IMR-90 (cell line): ENCODE data around the gene FAM78B. TPM values are rescaled to one million over a fixed set of nuclear protein-coding genes. Genes with fewer than 3 reads are reported as not detected.

Experiments used
- ATAC-seq: fragments of 200-7000 bp; cut with Tn5 transposase; 2 replicates; pipeline ENCODE4 v1.9.1; 2020; ENCODE audit warnings: low read depth, mild to moderate bottlenecking, moderate library complexity
- BruUV-seq: library from RNA; stranded (reverse); fragments of 400-500 nt; replicated peaks from 2 replicates; lab custom pipeline; 2021; lab: Mats Ljungman, UMichigan
- CTCF ChIA-PET: fragments of 300-600 bp; formaldehyde crosslinking; extraction: SDS; loops from one replicate; lab custom pipeline; 2021; ENCODE audit warnings: antibody characterized with exemption; lab: Yijun Ruan, JAX
- POLR2A ChIA-PET: fragments of 300-600 bp; sonication (Branson Sonifier 250); formaldehyde crosslinking; loops from one replicate; lab custom pipeline; 2022; ENCODE audit warnings: antibody characterized with exemption; ENCODE audit not compliant: unreplicated experiment; lab: Charles Lee
- DNase-seq: peaks from one replicate; pipeline ENCODE4 v3.0.0; 2013
- H2AFZ ChIP-seq: replicated peaks from 2 replicates; pipeline ENCODE3; 2013; ENCODE audit warnings: low read length, mild to moderate bottlenecking; ENCODE audit not compliant: poor library complexity
- H2AK5ac ChIP-seq: 2 replicates; pipeline ENCODE4 v1.6.1; 2013; ENCODE audit warnings: low read depth, low read length, inconsistent platforms
- H2AK9ac ChIP-seq: replicated peaks from 2 replicates; pipeline ENCODE3; 2013; ENCODE audit warnings: mild to moderate bottlenecking, low read depth, low read length, moderate library complexity; ENCODE audit not compliant: poor library complexity
- H2BK120ac ChIP-seq: 2 replicates; pipeline ENCODE4 v1.6.1; 2013; ENCODE audit warnings: low read depth, low read length, inconsistent platforms
- H2BK15ac ChIP-seq: 3 replicates; pipeline ENCODE4 v1.6.1; 2013; ENCODE audit warnings: low read depth, low read length, inconsistent platforms
- H2BK20ac ChIP-seq: 2 replicates; pipeline ENCODE4 v1.6.1; 2013; ENCODE audit warnings: low read depth, mild to moderate bottlenecking, inconsistent platforms, low read length, moderate library complexity
- H2BK5ac ChIP-seq: 2 replicates; pipeline ENCODE4 v1.6.1; 2013; ENCODE audit warnings: mild to moderate bottlenecking, low read depth, low read length, inconsistent platforms; ENCODE audit not compliant: poor library complexity, severe bottlenecking
- H3K14ac ChIP-seq: replicated peaks from 2 replicates; pipeline ENCODE4 v1.6.1; 2013; ENCODE audit warnings: low read depth, low read length, inconsistent platforms
- H3K18ac ChIP-seq: 2 replicates; pipeline ENCODE4 v1.6.1; 2013; ENCODE audit warnings: low read depth, low read length, control low read depth
- H3K23ac ChIP-seq: 2 replicates; pipeline ENCODE4 v1.6.1; 2013; ENCODE audit warnings: low read depth, low read length, inconsistent platforms
- H3K27ac ChIP-seq: 2 replicates; pipeline ENCODE4 v1.5.1; 2013; ENCODE audit warnings: mild to moderate bottlenecking, control low read depth, low read length; ENCODE audit not compliant: insufficient read depth
- H3K27me3 ChIP-seq: 2 replicates; pipeline ENCODE4 v1.6.1; 2013; ENCODE audit warnings: low read length; ENCODE audit not compliant: control insufficient read depth, insufficient read depth
- H3K36me3 ChIP-seq: 2 replicates; pipeline ENCODE4 v1.6.1; 2013; ENCODE audit warnings: low read length, mixed read lengths; ENCODE audit not compliant: control insufficient read depth, insufficient read depth
- H3K4ac ChIP-seq: 2 replicates; pipeline ENCODE4 v1.6.1; 2013; ENCODE audit warnings: low read depth, low read length, inconsistent platforms
- H3K4me1 ChIP-seq: 2 replicates; pipeline ENCODE4 v1.6.1; 2013; ENCODE audit warnings: low read length, mixed read lengths; ENCODE audit not compliant: control insufficient read depth, insufficient read depth
- H3K4me2 ChIP-seq: 2 replicates; pipeline ENCODE4 v1.6.1; 2013; ENCODE audit warnings: low read depth, mild to moderate bottlenecking, control low read depth, low read length, moderate library complexity
- H3K4me3 ChIP-seq: 2 replicates; pipeline ENCODE4 v1.5.1; 2013; ENCODE audit warnings: low read depth, mild to moderate bottlenecking, control low read depth, low read length, moderate library complexity; ENCODE audit not compliant: insufficient read depth
- H3K56ac ChIP-seq: 2 replicates; pipeline ENCODE4 v1.6.1; 2013; ENCODE audit warnings: low read length, inconsistent platforms; ENCODE audit not compliant: insufficient read depth; ENCODE audit errors: extremely low read depth
- H3K79me1 ChIP-seq, 2 experiments: 2 replicates each; pipeline ENCODE4 v1.6.1; 2013; ENCODE audit warnings: low read length in 2 of 2, inconsistent platforms in 1 of 2, low read depth in 1 of 2
- H3K9ac ChIP-seq: 2 replicates; pipeline ENCODE4 v1.6.1; 2013; ENCODE audit warnings: low read depth, low read length, control low read depth
- H3K9me1 ChIP-seq: 2 replicates; pipeline ENCODE4 v1.6.1; 2013; ENCODE audit warnings: low read length, inconsistent platforms; ENCODE audit not compliant: insufficient read depth
- H3K9me3 ChIP-seq: 2 replicates; pipeline ENCODE4 v1.6.1; 2013; ENCODE audit warnings: low read length; ENCODE audit not compliant: control insufficient read depth, insufficient read depth
- H4K20me1 ChIP-seq: 2 replicates; pipeline ENCODE4 v1.6.1; 2013; ENCODE audit warnings: low read length, inconsistent platforms; ENCODE audit not compliant: insufficient read depth
- H4K5ac ChIP-seq: 2 replicates; pipeline ENCODE4 v1.6.1; 2013; ENCODE audit warnings: mild to moderate bottlenecking, low read depth, low read length, control low read depth
- H4K8ac ChIP-seq, 2 experiments: 2 replicates each; pipeline ENCODE4 v1.6.1; 2013; ENCODE audit warnings: low read depth in 2 of 2, low read length in 2 of 2, control low read depth in 1 of 2, inconsistent platforms in 1 of 2
- H4K91ac ChIP-seq: 2 replicates; pipeline ENCODE4 v1.6.1; 2013; ENCODE audit warnings: low read depth, low read length, inconsistent platforms; ENCODE audit not compliant: insufficient read depth
- CHD1 ChIP-seq: IDR thresholded peaks from 2 replicates; pipeline ENCODE4 v1.6.1; 2012; ENCODE audit warnings: low read depth, low read length, improper control_type of control experiment
- ELK1 ChIP-seq: fragments of 150-350 bp; IDR thresholded peaks from 2 replicates; pipeline ENCODE4 v1.6.1; 2016; ENCODE audit warnings: low read depth, mild to moderate bottlenecking, low read length, moderate library complexity, borderline replicate concordance
- FOS ChIP-seq: fragments of 150-350 bp; IDR thresholded peaks from 2 replicates; pipeline ENCODE4 v1.6.1; 2016; ENCODE audit warnings: low read depth, low read length
- MAFK ChIP-seq: IDR thresholded peaks from 2 replicates; pipeline ENCODE4 v1.6.1; 2012; ENCODE audit warnings: low read depth, low read length, improper control_type of control experiment
- MAZ ChIP-seq: IDR thresholded peaks from 2 replicates; pipeline ENCODE4 v1.6.1; 2012; ENCODE audit warnings: low read depth, mild to moderate bottlenecking, low read length, improper control_type of control experiment, moderate library complexity, borderline replicate concordance
- MXI1 ChIP-seq: IDR thresholded peaks from 2 replicates; pipeline ENCODE4 v1.6.1; 2012; ENCODE audit warnings: low read depth, mild to moderate bottlenecking, low read length, moderate library complexity, borderline replicate concordance
- NFE2L2 ChIP-seq: fragments of 150-350 bp; IDR thresholded peaks from 2 replicates; pipeline ENCODE4 v1.6.1; 2016; ENCODE audit warnings: low read depth, mild to moderate bottlenecking, low read length
- POLR2A ChIP-seq: IDR thresholded peaks from 2 replicates; pipeline ENCODE4 v1.6.1; 2012; ENCODE audit warnings: mild to moderate bottlenecking, low read depth, low read length
- RAD21 ChIP-seq: IDR thresholded peaks from 2 replicates; pipeline ENCODE4 v1.6.1; 2012; ENCODE audit warnings: low read length, improper control_type of control experiment
- RCOR1 ChIP-seq: IDR thresholded peaks from 2 replicates; pipeline ENCODE4 v1.6.1; 2012; ENCODE audit warnings: mild to moderate bottlenecking, low read length, improper control_type of control experiment; ENCODE audit not compliant: insufficient replicate concordance
- RFX5 ChIP-seq: IDR thresholded peaks from 2 replicates; pipeline ENCODE4 v1.8.0; 2012; ENCODE audit warnings: low read depth, mild to moderate bottlenecking, low read length, moderate library complexity
- SMC3 ChIP-seq: fragments of 150-350 bp; IDR thresholded peaks from 2 replicates; pipeline ENCODE4 v1.6.1; 2016; ENCODE audit warnings: low read depth, mild to moderate bottlenecking, antibody characterized with exemption, low read length, moderate library complexity
- USF2 ChIP-seq: fragments of 150-350 bp; IDR thresholded peaks from 2 replicates; pipeline ENCODE4 v1.6.1; 2017; ENCODE audit warnings: mild to moderate bottlenecking, antibody characterized with exemption, low read length, low read depth
- WGBS, 2 experiments: methylation state at CpG; one replicate each; pipeline versions ENCODE4 v1.1.5 to v1.1.7; 2013; ENCODE audit warnings: missing lambda C conversion rate in 2 of 2; ENCODE audit not compliant: insufficient read length in 1 of 2; ENCODE audit errors: extremely low coverage in 2 of 2; 5-methylcytosine and 5-hydroxymethylcytosine counted together
- dilution Hi-C: fragments of 300-500 bp; cut with HindIII; formaldehyde crosslinking; loops from one replicate; pipeline ENCODE4 v1.14.3; 2018; ENCODE audit warnings: low sequenced_read_pairs; ENCODE audit not compliant: unreplicated experiment
- in situ Hi-C: fragments of 300-500 bp; cut with MboI; formaldehyde crosslinking; loops from 3 replicates; pipeline ENCODE4 v1.14.3; 2019; ENCODE audit warnings: low sequenced_read_pairs, inconsistent platforms, mixed read lengths
- intact Hi-C: fragments of 100-400 bp; cut with micrococcal nuclease; formaldehyde crosslinking; loops from 2 replicates; pipeline ENCODE4 v1.10.0; 2022
- polyA plus RNA-seq, 3 experiments: library from polyadenylated mRNA; depleted of rRNA; stranded (reverse); fragments of >200 nt; gene quantifications; 2 replicates each; pipeline ENCODE4 v1.2.3, GENCODE V29; 2012; ENCODE audit warnings: low replicate concordance in 1 of 3
- total RNA-seq: library from RNA; depleted of rRNA; stranded (reverse); fragments of >200 nt; gene quantifications from 2 replicates; pipeline ENCODE4 v1.2.3, GENCODE V29; 2012

The FAM78B gene
- total and polyA plus RNA-seq, 2 of the 4 experiments (the other 2 are of a cell fraction): under 0.01 to 0.12 TPM

- in situ Hi-C loops (no loop called here), intact Hi-C loops (no loop called here), dilution Hi-C loops (no loop called here)
- Histone ChIP-seq H3K4ac (no peak overlapping the region), H2AK5ac (no peak overlapping the region), H3K9ac (no peak overlapping the region), H3K79me1 (no peaks in the 10 kb centered on the region), H4K5ac (no peak overlapping the region), H3K56ac (no peak overlapping the region), H3K36me3 (no peaks in the 10 kb centered on the region), H4K20me1 (no peaks in the 10 kb centered on the region), H3K14ac (no peak overlapping the region), H3K4me2 (no peak overlapping the region), H3K4me3 (no peak overlapping the region), H3K23ac (no peak overlapping the region), H2BK20ac (no peak overlapping the region), H3K4me1 (no peaks in the 10 kb centered on the region), H3K27ac (no peak overlapping the region), H2BK5ac (no peak overlapping the region), H3K18ac (no peak overlapping the region), H2AK9ac (no peak overlapping the region), H3K9me3 (peaks cover 3% of the 10 kb centered on the region; the same call in 1 of the 2 replicates), H2BK120ac (no peak overlapping the region), H4K91ac (no peak overlapping the region), H2BK15ac (no peak overlapping the region), H4K8ac (no peak overlapping the region), H3K9me1 (no peaks in the 10 kb centered on the region), H3K27me3 (no peaks in the 10 kb centered on the region), H2AFZ (no peak overlapping the region)
- WGBS, 2 experiments: no CpG with 5 or more reads among the region's 4 CpGs
- DNase-seq (no peak), ATAC-seq (no peak)
- BruUV-seq: no TSS peak
- CTCF ChIA-PET: interaction anchor here (1.2 kb wide), 1 partner anchor 105 kb away, joined by 3 read pairs; no protein-coding TSS in a partner anchor
- TF ChIP-seq RCOR1 (no peak), MAZ (no peak), RAD21 (no peak), SMC3 (no peak), ELK1 (no peak), FOS (no peak), USF2 (no peak), NFE2L2 (no peak), CHD1 (no peak), MAFK (no peak), RFX5 (no peak), MXI1 (no peak), POLR2A (no peak)
- POLR2A ChIA-PET: no interaction called here
Measured at GRCh38 chr1:166029196-166029945, 137.4 kb downstream of the FAM78B start.
